CD4-positive, alpha-beta T cell treated with Interleukin-12 subunit alpha and Interleukin-12 subunit beta, for 1 hour (primary cell): ENCODE results near the gene ZNF831.

Source experiments
- DNase-seq: peaks from one replicate; pipeline ENCODE4 v3.0.0-alpha.2; 2020

The ZNF831 gene

GRCh38 chr20:59163631-59164530 is at the start of gene ZNF831:
Gene ZNF831 (plus strand): TSS chr20:59163821. CDS start chr20:59191020, 27,199 bp downstream.
- peak; percentile 81 for DNase-seq

DNA sequence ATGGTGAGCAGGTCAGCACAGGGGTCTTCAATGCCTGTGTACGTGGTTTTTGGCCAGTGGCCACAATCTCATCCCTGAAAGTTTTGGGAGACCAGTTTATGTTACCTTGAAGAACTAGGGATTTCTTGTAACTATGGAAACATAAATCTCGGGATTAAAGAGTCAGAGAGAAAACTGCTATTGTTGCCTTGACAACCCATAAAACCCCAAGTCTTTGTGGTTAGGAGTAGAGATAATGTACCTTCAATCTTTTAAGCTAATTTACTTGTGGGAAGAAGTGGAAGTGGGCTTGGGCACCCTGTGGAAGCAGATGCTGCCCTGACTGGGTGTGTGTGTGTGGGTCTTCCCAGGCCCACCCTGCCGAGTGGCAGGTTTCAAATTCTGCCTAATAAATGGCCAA is 46.1 kb upstream of the ZNF831 start:
- DNase-seq = peak; percentile 21

GRCh38 chr20:59118855-59119254 is 44.8 kb upstream of the ZNF831 start:
- DNase-seq = no peak

- DNase-seq = peak; percentile 74
Measured at GRCh38 chr20:59120491-59120890, 43.1 kb upstream of the ZNF831 start.

DNA sequence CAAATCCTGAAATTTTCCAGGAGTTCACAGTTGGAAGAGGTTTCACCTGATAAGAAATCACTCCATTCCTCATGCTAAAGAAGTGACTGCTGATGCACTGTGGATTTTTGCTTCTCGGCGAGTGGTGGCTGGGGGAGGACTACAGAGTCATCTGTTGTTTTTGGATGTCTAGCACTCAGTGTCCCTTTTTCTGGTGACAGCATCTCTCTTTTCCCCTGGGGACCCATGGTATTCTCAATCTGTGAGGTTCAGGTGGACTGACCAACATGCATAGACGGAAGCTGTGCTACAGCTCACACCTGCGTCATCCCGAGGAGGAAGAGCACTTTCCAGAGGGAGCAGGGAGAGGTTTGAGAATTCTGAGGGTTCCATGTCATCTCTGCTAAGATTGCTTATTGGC is 42.7 kb upstream of the ZNF831 start:
- DNase-seq = no peak

DNA sequence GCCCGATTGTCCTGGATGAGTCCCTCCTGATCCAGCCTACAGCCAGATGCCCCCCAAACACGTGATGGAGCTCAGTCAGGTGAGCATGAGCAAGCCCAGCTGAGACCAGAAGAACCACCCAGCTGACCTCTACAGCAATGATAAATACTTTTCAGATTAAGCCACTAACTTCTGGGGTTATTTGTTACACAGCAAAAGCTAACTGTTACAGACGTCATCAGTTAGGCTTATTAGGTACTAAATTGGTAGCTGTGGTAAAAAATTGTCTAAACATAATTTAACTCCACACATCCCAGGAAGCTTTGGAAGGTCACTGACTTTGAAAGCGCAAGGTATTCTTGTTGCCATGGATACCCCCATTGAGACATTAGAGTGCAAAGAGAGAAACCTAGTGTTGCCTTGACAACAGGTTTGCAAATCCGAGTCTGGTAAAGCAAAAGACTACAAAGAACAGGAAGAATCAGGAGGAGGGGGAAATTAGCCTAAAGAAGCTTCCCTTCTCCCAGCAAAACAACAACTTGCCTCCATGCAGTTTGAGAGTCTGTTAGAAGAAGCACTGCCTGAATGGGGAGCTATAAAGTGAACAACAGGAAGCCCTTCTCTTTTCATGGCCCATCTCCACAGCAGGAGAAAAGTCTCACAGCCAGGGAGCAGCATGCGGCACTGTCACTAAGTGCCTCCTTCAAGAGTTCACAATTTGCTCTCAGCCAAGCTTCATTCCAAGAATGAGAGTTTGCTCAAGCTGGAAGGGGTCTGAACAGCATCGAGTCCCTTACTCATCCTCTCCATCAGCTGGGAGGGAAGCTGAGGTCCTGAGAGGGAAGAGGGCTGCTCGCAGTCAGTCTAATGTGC is 41.7 kb upstream of the ZNF831 start:
- DNase-seq = peak; percentile 72

DNA sequence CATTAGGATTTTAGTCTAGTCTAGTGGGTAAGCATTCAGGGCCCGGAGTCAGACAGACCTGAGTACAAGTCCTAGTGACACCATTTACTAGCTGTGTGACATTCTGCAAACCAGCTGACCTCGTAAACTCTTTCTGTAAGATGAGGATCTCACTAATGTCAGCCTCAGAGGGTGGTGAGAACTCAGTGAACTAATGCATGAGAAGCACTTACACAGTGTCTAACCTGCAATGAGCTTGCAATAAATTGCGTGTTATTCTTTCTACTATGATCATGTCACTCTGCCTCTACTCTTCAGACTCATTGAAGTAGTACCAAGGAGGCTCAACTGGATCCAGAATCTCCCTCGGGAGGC is 41.1 kb upstream of the ZNF831 start:
- DNase-seq = no peak

DNA sequence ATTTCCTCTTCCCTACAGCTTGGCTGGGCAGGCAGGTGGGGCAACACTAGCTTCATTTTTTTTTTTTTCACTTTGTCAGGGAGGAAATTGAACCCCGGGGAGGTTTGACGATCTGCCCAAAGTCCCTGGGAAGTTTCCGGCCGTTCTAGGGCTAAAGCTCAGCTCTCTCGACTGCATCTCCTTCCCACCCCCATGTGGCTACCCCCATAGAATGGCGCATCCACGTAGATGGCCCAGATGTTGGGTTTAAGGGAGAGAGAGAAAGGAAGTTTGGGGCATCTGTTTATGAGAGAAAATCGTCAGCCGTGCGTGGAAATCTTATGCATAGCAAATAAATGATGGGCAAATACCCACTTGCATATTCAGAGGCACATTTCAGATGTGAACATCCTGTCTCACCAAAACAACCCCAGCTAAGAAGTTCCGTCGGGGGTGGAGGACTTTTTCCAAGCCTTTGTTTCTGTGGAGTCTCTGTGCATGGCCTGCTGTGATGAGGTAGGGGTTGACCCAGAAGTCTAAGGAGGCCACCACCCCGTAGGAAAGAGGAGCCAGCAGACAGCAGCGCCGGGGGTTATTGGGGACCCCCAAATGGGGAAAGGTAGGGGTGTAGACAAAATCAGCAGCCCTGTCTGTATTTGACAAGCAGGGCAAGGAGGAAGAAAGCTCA is 40.5 kb upstream of the ZNF831 start:
- peak; percentile 60 for DNase-seq

DNA sequence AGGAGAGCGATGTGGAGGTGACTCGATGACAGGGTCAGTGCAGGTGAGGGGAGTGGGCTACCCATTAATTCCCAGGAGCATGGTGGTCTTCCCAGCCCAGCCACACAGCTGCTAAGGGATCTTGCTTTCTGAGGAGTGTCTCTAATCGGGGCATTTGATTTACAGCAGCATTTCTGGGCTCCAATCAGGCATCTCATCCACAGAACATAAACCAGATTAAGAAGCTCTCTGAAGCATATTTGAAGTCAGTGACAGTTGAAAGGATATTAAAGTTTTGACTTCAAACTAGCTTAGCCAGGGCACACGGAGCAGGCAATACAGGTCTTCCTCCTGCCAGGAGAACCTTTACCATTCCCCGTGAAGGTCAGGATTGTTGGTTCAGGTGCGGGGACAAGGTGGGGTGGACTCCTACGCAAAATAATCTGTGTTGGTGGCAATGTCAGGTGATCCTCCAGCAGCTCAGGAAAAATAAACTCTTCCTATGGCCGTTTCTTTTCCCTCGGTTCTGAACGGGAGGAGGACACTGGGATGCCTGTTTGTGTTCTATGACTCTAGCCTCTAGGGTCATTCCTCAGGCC is 39.9 kb upstream of the ZNF831 start:
- no peak for DNase-seq

GRCh38 chr20:59124296-59125029 is 39.2 kb upstream of the ZNF831 start:
- no peak for DNase-seq

GRCh38 chr20:59125332-59125731 is 38.3 kb upstream of the ZNF831 start:
- no peak for DNase-seq

DNA sequence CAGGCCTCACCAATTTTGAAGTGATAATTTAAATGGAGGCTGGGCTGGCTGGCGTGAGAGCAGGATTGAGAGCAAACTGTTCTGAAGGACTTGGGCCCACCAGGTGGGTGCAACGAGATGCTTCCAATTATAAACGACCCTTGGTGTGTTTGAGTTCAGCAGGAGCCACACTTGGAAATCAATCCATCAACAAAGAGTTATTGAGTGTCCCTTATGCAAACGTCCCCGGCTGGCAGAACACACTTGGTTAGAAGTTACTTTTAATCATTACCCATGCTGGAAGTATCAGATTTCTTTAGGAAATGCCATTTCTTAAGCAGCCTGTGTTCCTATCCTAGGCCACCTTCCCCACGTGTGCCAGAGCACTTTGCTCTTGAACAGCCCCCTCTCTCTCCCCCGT is 37.8 kb upstream of the ZNF831 start:
- DNase-seq = no peak

- no peak for DNase-seq
Measured at GRCh38 chr20:59127839-59128238, 35.8 kb upstream of the ZNF831 start.

- no peak for DNase-seq
Measured at GRCh38 chr20:59131551-59132285, 31.9 kb upstream of the ZNF831 start.

DNA sequence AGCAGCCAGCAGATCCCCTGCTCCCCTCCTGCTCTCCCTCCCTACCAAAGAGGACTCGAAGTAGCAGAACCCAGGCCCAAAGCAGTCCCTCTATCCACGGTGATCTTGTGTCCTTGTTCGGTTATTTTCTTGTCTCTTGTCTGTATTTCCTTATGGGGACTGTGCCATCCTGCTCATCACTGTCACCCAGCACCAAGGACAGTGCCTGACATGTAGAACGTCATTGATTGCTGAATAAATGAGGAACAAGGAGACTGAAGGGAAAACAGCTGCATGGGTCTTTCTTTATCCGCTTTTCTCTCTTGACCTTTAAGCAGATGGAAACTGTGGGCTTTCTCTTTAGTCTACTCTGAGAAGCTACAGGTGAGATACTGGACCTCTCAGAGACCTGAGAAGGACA is 29.4 kb upstream of the ZNF831 start:
- no peak for DNase-seq

GRCh38 chr20:59135093-59135492 is 28.5 kb upstream of the ZNF831 start:
- DNase-seq = no peak

- no peak for DNase-seq
Measured at GRCh38 chr20:59136027-59136426, 27.6 kb upstream of the ZNF831 start.

DNA sequence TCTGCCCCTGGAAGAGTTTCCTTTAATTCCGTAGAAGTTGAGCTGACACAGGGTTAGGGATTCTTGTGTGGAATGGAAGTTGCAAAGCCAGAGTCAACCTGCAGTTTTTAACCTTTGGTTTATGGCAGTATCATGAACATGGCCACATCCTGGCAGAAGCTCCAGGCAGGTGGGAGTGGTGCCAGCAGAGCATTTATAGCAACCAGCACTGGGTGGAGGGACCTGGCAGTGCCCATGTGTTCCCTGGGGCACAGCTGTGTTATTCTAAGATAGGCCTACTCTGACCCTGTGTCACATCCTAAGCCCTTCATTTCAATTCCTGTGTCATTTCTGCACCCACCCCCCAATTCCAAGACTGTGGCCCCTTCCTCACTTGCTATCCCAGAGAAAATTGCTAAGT is 26.1 kb upstream of the ZNF831 start:
- no peak for DNase-seq

DNA sequence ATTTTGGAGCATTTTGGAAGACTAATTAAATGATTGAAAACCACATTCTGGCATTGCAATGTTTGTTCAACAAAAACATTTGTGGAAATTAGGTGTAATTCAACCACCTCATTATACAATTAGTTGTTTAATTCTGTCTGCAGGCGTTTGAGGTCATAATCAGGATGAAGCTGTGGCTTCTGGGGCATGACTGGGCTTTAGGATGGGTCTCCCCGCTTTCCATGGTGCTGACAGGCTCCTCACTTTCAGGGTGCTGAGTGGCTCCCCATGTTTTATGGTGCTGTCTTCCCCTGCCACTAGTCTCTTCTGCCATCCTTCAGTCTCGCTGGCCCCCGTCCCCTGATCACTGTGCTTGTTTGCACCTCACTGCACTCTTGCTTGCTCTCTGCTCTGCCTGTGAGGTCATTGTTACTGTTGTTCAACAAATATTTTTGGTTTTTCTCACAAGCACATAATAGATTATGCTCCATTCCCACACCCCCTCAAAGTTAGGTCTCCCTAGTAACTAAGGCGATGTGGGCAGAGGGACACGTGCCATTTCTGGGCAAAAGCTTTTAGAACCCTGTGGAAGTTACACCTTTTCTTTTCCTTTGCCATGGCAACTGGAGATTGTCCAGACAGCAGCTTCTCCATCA is 25.4 kb upstream of the ZNF831 start:
- DNase-seq = no peak

DNA sequence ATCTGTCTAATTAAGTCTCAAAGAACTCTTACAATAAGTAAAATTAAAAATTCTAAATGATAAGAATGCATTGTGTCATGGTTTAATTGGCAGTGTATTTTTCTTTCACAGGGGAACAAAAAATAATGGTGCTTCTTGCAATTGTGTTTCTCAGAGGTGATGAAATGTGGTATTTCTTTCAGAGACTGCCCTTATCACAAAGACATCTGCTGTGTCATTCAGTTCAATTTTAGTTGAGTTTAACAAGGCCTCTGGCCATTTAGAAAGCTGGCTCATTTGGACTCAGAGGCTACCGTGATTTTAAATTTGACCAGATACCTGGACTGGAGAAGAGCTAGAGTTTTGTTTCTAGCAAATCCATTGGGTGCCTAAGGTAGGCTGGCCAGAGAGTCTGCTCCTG is 23.6 kb upstream of the ZNF831 start:
- DNase-seq = no peak
